ENCODE measurements around the gene FHL1. TPM values are rescaled to one million over a fixed set of nuclear protein-coding genes. Genes with fewer than 3 reads are reported as not detected.
A peak's percentile ranks its signal among the peaks of the same experiment; 100 is the strongest.

The FHL1 gene
- total RNA-seq, 2 experiments from 2014 or later: 25.5 to 31.0 TPM

GRCh38 chrX:136179133-136179532, 31.8 kb downstream of the FHL1 start:
- Mint-ChIP-seq H3K27me3 (no peaks in the 10 kb centered on the region), H3K36me3 (ENCODE audit: low read depth) (peaks cover 2% of the 10 kb centered on the region), H3K27ac (no peak overlapping the region), H3K4me3 (no peak overlapping the region), H3K4me1 (no peaks in the 10 kb centered on the region), H3K9me3 (no peaks in the 10 kb centered on the region)
- no peak for DNase-seq
- CTCF ChIA-PET: no interaction called here
- POLR2A ChIA-PET: no interaction called here

DNA sequence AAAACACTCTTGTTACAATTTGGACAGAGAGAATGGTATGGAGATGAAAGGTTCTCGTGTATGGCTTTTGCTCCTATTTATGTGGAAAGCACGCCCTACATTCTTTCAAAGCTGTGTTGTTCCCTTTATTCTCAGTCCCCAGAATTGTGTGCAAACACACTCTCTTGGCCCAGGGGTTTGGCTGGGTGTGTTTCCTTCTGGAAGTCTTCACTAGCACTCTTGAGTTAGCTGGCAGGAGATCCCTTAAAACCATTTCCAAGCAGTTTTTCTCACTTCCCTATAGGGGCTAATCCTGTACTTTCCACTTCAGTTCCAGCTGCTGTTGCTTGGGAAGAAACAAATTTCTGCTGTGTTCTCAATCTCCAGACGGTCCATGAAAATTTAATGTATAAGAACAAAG, 35.1 kb downstream of the FHL1 start:
- ChIA-PET CTCF (no interaction called here), POLR2A (no interaction called here)
- H3K36me3 Mint-ChIP-seq (ENCODE audit: low read depth): no peaks in the 10 kb centered on the region
- DNase-seq: no peak
- H3K4me3 Mint-ChIP-seq: no peak overlapping the region
- no peak overlapping the region for H3K27ac Mint-ChIP-seq
- H3K27me3 Mint-ChIP-seq: no peaks in the 10 kb centered on the region
- H3K4me1 Mint-ChIP-seq: peaks cover 11% of the 10 kb centered on the region
- no peaks in the 10 kb centered on the region for H3K9me3 Mint-ChIP-seq

- no peak for DNase-seq
- Mint-ChIP-seq H3K4me1 (peaks cover 11% of the 10 kb centered on the region), H3K36me3 (ENCODE audit: low read depth) (no peaks in the 10 kb centered on the region), H3K4me3 (no peak overlapping the region), H3K27ac (no peak overlapping the region), H3K9me3 (no peaks in the 10 kb centered on the region), H3K27me3 (no peaks in the 10 kb centered on the region)
- ChIA-PET POLR2A (no interaction called here), CTCF (no interaction called here)
Measured at GRCh38 chrX:136183172-136183571, 35.8 kb downstream of the FHL1 start.

GRCh38 chrX:136183917-136184316, 36.6 kb downstream of the FHL1 start:
- ChIA-PET POLR2A (no interaction called here), CTCF (no interaction called here)
- DNase-seq: no peak
- Mint-ChIP-seq H3K4me3 (no peak overlapping the region), H3K27ac (no peak overlapping the region), H3K27me3 (no peaks in the 10 kb centered on the region), H3K9me3 (no peaks in the 10 kb centered on the region), H3K36me3 (ENCODE audit: low read depth) (no peaks in the 10 kb centered on the region), H3K4me1 (peaks cover 11% of the 10 kb centered on the region)

- peaks cover 11% of the 10 kb centered on the region for H3K4me1 Mint-ChIP-seq
- no peaks in the 10 kb centered on the region for H3K27me3 Mint-ChIP-seq
- ChIA-PET POLR2A (no interaction called here), CTCF (no interaction called here)
- no peak overlapping the region for H3K4me3 Mint-ChIP-seq
- no peak overlapping the region for H3K27ac Mint-ChIP-seq
- DNase-seq: no peak
- no peaks in the 10 kb centered on the region for H3K36me3 Mint-ChIP-seq (ENCODE audit: low read depth)
- no peaks in the 10 kb centered on the region for H3K9me3 Mint-ChIP-seq
Measured at GRCh38 chrX:136185401-136186022, 38.2 kb downstream of the FHL1 start.

DNA sequence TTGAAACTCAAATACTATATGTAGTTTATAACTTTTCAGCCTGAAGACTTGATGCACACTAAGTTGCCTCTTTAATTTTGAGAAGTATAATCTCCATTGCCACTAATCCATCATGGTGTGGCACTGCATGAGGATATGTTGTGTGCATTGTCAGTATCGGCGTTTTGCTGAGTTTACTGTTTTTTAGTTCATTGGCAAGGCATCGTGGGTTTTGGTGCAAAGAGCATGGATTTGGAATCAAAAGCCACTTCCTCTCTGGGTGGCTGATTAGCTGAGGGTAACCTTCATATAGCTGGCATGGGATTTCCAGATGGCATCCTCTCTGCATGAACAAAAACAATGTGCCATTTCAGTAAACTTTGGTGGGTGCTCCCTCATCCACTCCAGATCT, 38.7 kb downstream of the FHL1 start:
- H3K4me3 Mint-ChIP-seq: no peak overlapping the region
- no peaks in the 10 kb centered on the region for H3K36me3 Mint-ChIP-seq (ENCODE audit: low read depth)
- ChIA-PET POLR2A (no interaction called here), CTCF (no interaction called here)
- no peak overlapping the region for H3K27ac Mint-ChIP-seq
- peaks cover 13% of the 10 kb centered on the region for H3K4me1 Mint-ChIP-seq
- DNase-seq: no peak
- H3K9me3 Mint-ChIP-seq: no peaks in the 10 kb centered on the region
- H3K27me3 Mint-ChIP-seq: no peaks in the 10 kb centered on the region

- H3K27me3 Mint-ChIP-seq: no peaks in the 10 kb centered on the region
- DNase-seq: no peak
- no peak overlapping the region for H3K4me3 Mint-ChIP-seq
- peaks cover 44% of the 10 kb centered on the region for H3K4me1 Mint-ChIP-seq
- no peaks in the 10 kb centered on the region for H3K9me3 Mint-ChIP-seq
- no peak overlapping the region for H3K27ac Mint-ChIP-seq
- ChIA-PET POLR2A (no interaction called here), CTCF (interaction anchor here (1.2 kb wide), 1 partner anchor 26 kb away, joined by 4 read pairs; no protein-coding TSS in a partner anchor)
- peaks cover 6% of the 10 kb centered on the region for H3K36me3 Mint-ChIP-seq (ENCODE audit: low read depth)
Measured at GRCh38 chrX:136189222-136189621, 41.9 kb downstream of the FHL1 start.

DNA sequence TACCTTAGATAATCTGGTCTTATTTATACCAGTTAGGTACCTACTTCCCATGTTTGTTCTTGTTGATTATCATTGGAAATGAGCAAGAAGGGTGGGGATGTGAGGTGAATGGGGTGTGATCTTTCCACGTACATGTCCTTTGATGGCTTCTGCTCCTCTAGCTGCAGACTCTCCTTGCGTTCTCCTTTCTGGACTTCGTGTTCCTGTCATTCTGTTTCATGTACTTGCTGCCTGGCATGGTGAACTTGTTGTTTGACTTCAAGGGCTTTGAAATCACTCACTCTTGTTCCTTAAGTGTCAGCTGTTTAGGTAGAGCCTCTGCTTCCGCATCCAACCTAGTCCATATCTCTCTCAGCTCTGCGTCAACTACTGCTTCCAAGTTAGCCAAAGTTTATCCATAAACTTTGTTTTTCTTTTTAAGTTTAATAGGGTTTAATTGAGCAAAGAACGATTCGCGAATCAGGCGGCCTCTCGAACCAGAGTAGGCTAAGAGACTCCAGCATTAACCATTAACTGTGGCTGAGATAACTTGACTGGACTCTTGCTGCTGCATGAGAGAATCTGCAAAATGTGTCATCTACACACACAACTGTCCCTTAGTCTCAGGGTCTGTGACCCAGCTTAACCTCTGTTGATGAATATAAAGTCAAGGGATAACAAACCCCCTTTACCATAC, 42.8 kb downstream of the FHL1 start:
- Mint-ChIP-seq H3K4me3 (no peak overlapping the region), H3K36me3 (ENCODE audit: low read depth) (peaks cover 6% of the 10 kb centered on the region), H3K27me3 (no peaks in the 10 kb centered on the region), H3K4me1 (peaks cover 45% of the 10 kb centered on the region), H3K9me3 (no peaks in the 10 kb centered on the region), H3K27ac (no peak overlapping the region)
- ChIA-PET CTCF (no interaction called here), POLR2A (no interaction called here)
- DNase-seq: no peak

DNA sequence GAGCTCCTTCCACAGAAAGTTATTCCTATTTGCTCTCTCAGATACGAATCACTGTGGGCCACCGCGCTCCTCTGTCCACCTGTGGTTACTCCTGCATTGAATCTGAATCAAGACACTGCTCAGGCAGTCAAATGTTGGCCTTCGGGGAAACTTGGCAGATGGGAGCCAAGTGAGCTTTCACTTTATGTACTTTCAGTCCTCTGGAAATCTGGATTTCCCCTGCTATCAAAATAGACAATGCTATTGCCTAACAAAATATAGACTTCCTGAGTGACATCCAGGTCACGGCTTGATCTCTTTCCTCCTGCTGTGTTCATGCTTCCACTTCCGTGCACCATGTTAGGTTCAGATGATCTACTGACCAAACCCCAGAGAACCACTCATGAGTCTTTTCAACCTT, 43.8 kb downstream of the FHL1 start:
- Mint-ChIP-seq H3K36me3 (ENCODE audit: low read depth) (peaks cover 6% of the 10 kb centered on the region), H3K4me3 (no peak overlapping the region), H3K9me3 (no peaks in the 10 kb centered on the region), H3K27me3 (no peaks in the 10 kb centered on the region), H3K27ac (no peak overlapping the region), H3K4me1 (peaks cover 47% of the 10 kb centered on the region)
- CTCF ChIA-PET: no interaction called here
- DNase-seq: no peak
- POLR2A ChIA-PET: interaction anchor here (1.4 kb wide), 1 partner anchor 13 kb away, joined by 5 read pairs; no protein-coding TSS in a partner anchor

DNA sequence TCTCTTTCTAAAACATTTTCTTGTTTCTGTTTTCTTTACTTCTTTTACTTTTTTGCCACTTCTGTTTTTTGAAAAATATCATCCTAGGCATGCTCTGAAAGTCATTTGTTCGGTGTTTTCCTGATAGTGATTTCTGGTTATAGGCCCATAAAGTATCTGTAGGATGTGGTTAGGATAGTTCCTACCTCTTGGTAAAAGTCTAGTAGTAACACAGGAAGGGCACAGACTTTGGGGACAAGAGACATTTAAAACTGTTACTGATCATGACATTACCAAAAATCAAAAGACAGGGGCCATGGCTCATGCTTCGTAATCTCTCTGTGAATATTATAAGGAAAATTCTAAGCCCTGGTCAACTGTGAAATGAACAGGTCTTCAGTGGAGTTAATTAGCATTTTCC, 44.8 kb downstream of the FHL1 start:
- H3K9me3 Mint-ChIP-seq: no peaks in the 10 kb centered on the region
- CTCF ChIA-PET: no interaction called here
- POLR2A ChIA-PET: interaction anchor here (1.4 kb wide), 1 partner anchor 12 kb away, joined by 5 read pairs; no protein-coding TSS in a partner anchor
- no peaks in the 10 kb centered on the region for H3K27me3 Mint-ChIP-seq
- peaks cover 52% of the 10 kb centered on the region for H3K4me1 Mint-ChIP-seq
- peaks cover 6% of the 10 kb centered on the region for H3K36me3 Mint-ChIP-seq (ENCODE audit: low read depth)
- peak overlapping the region; percentile 72 for H3K27ac Mint-ChIP-seq
- DNase-seq: no peak
- H3K4me3 Mint-ChIP-seq: peak overlapping the region; percentile 24

GRCh38 chrX:136192839-136193414, 45.6 kb downstream of the FHL1 start:
- peaks cover 6% of the 10 kb centered on the region for H3K36me3 Mint-ChIP-seq (ENCODE audit: low read depth)
- peaks cover 52% of the 10 kb centered on the region for H3K4me1 Mint-ChIP-seq
- peak overlapping the region; percentile 68 for H3K4me3 Mint-ChIP-seq
- ChIA-PET POLR2A (interaction anchor here (1.3 kb wide), 1 partner anchor 12 kb away, joined by 3 read pairs; no protein-coding TSS in a partner anchor), CTCF (no interaction called here)
- no peak for DNase-seq
- H3K27ac Mint-ChIP-seq: peak overlapping the region; percentile 86
- H3K27me3 Mint-ChIP-seq: no peaks in the 10 kb centered on the region
- no peaks in the 10 kb centered on the region for H3K9me3 Mint-ChIP-seq

DNA sequence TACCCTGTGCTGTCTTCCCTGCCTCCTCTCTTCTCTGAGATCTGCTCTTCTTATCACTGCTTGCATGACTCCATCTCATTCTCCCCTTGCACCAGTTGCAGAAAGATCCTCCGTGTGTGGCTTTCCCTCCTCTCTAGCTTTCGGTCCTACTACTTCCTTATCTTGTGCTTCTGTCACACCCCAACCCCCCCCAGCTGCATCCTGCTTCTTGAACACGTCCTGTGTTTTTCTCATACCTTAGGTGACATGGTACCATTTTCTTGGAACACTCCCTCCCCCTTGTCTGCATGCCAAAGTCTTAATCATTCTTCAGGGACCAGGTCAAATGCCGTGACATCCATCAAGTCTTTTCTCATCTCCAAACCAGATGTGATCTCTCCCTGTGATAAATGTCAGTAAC, 46.4 kb downstream of the FHL1 start:
- DNase-seq: peak; percentile 46
- CTCF ChIA-PET: no interaction called here
- H3K4me1 Mint-ChIP-seq: peaks cover 52% of the 10 kb centered on the region
- peaks cover 6% of the 10 kb centered on the region for H3K36me3 Mint-ChIP-seq (ENCODE audit: low read depth)
- H3K4me3 Mint-ChIP-seq: peak overlapping the region; percentile 68
- POLR2A ChIA-PET: interaction anchor here (1.3 kb wide), 1 partner anchor 11 kb away, joined by 3 read pairs; no protein-coding TSS in a partner anchor
- peak overlapping the region; percentile 86 for H3K27ac Mint-ChIP-seq
- no peaks in the 10 kb centered on the region for H3K27me3 Mint-ChIP-seq
- H3K9me3 Mint-ChIP-seq: no peaks in the 10 kb centered on the region

GRCh38 chrX:136194536-136194935, 47.2 kb downstream of the FHL1 start:
- Mint-ChIP-seq H3K36me3 (ENCODE audit: low read depth) (peaks cover 6% of the 10 kb centered on the region), H3K9me3 (no peaks in the 10 kb centered on the region), H3K27ac (no peak overlapping the region), H3K27me3 (no peaks in the 10 kb centered on the region), H3K4me3 (no peak overlapping the region), H3K4me1 (peaks cover 52% of the 10 kb centered on the region)
- POLR2A ChIA-PET: no interaction called here
- CTCF ChIA-PET: interaction anchor here (1.0 to 1.3 kb wide), 2 partner anchors 15 to 32 kb away, joined by 3 to 5 read pairs; no protein-coding TSS in a partner anchor
- DNase-seq: no peak

All from activated CD4-positive, alpha-beta memory T cell treated with anti-CD3 and anti-CD28 coated beads, Interleukin-2, amount 10 ng/mL, durations not matched to agents 7 days and 5 days (primary cell).